Left colon (tissue), 2 donors: Measurements from ENCODE around the gene FNIP2. TPM values are rescaled to one million over a fixed set of nuclear protein-coding genes. Genes with fewer than 3 reads are reported as not detected.

Source experiments
- ATAC-seq: fragments of 200-7000 bp; cut with Tn5 transposase; one replicate; pipeline ENCODE4 v1.9.1; 2020; ENCODE audit warnings: mild to moderate bottlenecking, moderate library complexity
- DNase-seq, 2 donors: peaks; one replicate each; pipeline ENCODE4 v3.0.0-alpha.2; 2020
- intact Hi-C, 2 donors: fragments of 100-400 bp; cut with DNase I in 1 of 2; cut with micrococcal nuclease in 1 of 2; formaldehyde crosslinking; loops; one replicate each; pipeline versions ENCODE4 v1.11.2 to v1.14.0; 2022; cut with DNase I, micrococcal nuclease
- total RNA-seq, 2 donors: library from RNA; stranded (reverse); fragmentation: NEBNext Ultra II Directional; extraction: Animal tissue kit (Norgen Biotek cat#: 25700); gene quantifications; one replicate each; pipeline ENCODE4 v1.2.1, GENCODE V29; 2021
- donor health status: DM: no; HTN: no; CAD: no.
- donor health status: DM: yes; HTN: yes; CAD: no.

FNIP2 gene
- total RNA-seq, 2 donors from 2014 or later: 69.0 TPM

DNA sequence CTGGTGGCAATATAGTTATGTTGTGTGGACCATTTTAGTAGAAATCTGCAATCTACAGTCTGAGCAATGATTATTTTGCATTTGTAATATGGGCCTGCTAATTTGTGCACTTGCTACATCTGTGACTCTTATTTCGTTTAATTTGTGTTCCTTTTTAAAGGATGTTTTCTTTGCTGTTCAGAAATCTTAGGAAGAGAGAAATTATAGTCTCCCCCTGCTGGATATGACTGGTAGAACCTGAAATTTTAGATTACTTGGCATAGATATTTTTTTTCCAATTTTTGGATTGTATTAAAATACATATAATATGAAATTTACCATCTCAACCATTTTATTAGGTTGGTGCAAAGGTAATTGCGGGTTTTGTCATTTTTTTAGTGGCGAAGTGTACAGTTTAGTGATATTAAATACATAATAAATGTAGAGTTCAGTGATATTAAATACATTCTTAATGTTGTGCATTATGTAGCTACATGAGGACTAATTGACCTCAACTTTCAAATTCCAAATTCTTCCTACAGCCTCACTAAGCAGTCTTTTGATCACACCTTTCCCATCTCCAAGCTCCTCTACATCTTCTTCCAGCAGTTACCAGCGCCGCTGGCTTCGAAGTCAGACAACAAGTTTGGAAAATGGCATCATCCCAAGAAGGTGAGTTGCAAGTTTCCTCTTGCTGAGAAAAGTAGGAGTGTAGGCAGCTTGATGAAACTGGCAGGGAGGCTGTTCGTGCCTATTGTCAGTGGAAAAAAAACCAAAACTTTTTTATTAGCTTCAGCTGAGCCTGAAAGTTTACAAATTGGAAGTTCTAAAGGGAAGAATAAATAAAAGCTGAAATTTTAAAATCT lies 82.2 kb downstream of the FNIP2 start:
- intact Hi-C loops: loop anchor here (2.0 to 10.0 kb wide), 3 partner anchors 122 to 324 kb away; partner anchors contain the start of gene PPID (in 1 of the 2)
- ATAC-seq: peak; percentile 42
- DNase-seq: no peak

GRCh38 chr4:158854236-158854635 lies 85.4 kb downstream of the FNIP2 start:
- DNase-seq (no peak), ATAC-seq (no peak)
- intact Hi-C loops: loop anchor here (10.0 kb wide), 2 partner anchors 129 to 321 kb away; partner anchors contain the start of gene PPID (in 1 of the 2)

DNA sequence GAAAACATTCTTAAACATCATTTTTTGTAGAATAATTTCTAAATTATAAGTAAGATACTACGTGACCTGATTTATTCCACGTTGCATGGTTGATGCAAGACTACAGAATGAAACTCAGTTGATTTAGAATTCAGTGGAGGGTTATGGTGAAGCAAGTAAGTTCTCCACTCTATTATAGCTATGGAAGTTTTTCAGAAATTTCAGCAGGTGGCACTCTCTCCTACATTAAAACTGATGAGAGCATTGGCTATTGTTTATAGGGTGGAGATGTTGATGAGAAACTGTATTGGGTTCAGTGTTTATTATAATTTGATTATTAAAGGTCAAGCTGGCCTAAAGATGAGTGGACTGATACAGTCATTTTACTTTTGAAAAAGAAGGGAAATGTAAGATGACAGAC lies 88.0 kb downstream of the FNIP2 start:
- intact Hi-C loops: loop anchor here (5.0 to 10.0 kb wide), 3 partner anchors 132 to 345 kb away; partner anchors contain the start of gene PPID (in 1 of the 2)
- peak; percentile 81 for ATAC-seq
- DNase-seq: no peak

DNA sequence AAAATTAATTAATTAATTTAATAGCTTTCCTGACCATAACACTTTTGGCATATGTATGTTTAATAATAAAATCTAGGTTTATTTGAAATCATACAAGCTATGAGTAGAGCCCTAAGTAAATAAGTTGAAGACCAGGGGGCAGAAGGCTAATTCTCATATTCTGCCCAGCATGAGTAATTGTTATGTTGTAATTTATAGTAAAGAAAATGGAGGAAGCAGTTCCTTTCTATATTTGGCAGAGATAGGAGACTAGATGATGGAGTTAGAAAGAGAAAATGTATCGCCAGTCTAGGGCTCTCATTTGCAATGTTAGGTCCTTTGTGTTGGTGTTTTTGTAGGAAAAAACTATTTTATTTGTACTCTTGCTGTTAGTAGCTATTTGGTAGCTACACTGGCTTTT lies 89.1 kb downstream of the FNIP2 start:
- DNase-seq (no peak), ATAC-seq (no peak)
- intact Hi-C loops: loop anchor here (5.0 to 10.0 kb wide), 3 partner anchors 133 to 344 kb away; partner anchors contain the start of gene PPID (in 1 of the 2)

DNA sequence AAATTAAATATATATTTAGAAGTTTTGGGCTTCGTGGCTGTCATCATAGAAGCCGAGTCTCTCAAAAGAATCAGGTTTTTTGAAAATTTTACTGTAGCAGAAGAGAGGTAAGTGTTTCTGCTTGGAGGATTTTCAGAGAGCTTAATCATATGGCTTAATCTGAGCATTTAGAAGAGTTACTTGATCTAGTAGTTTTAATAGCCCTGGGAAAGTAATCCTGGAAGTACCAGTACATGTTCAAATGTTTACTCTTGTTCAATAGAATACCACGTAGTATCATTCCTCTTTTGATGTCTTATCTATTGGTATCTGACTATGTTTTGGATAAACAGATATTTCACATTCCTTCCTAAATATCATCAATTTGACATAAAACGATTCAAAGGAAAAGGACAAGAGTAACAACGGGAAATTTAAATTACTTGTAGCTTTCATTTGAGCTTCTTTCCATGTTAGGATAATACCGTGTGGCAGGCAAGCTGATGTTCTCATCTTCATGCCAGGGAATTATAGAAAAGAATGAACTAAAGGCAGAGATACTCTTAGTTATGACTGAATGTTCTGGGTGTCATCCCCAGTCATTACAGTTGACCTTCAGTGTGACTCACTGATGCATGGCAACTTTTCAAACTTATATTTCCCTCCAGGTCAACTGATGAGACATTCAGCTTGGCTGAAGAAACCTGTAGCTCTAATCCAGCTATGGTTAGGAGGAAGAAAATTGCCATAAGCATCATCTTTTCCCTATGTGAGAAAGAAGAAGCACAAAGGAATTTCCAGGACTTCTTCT lies 89.8 kb downstream of the FNIP2 start:
- ATAC-seq: no peak
- intact Hi-C loops: loop anchor here (5.0 to 10.0 kb wide), 3 partner anchors 134 to 344 kb away; partner anchors contain the start of gene PPID (in 1 of the 2)
- DNase-seq: no peak

DNA sequence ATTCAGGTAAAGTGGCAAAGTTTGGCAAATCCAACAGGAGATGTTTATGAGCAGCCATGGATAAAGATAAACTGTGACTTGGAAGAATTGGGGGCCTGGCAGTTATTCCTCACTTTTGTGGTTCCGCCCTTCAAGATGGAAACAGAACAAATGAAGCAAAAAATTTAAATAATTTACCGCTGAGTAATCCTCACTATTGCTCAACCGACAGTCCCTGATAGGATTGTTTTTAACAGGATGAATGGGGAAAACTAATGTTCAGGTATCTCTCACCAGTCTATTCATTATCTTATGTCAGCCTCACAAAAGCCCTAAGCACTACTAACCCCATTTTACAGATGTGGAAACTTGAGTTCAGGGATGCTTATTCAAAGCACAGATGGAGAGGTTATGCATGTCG lies 90.8 kb downstream of the FNIP2 start:
- no peak for ATAC-seq
- intact Hi-C loops: loop anchor here (5.0 to 10.0 kb wide), 3 partner anchors 135 to 343 kb away; partner anchors contain the start of gene PPID (in 1 of the 2)
- DNase-seq: no peak

- ATAC-seq: no peak
- DNase-seq: no peak
- intact Hi-C loops: no loop called here
Measured at GRCh38 chr4:158860856-158861255, 92.0 kb downstream of the FNIP2 start.

GRCh38 chr4:158861281-158861680 lies 92.5 kb downstream of the FNIP2 start:
- DNase-seq (no peak), ATAC-seq (no peak)
- intact Hi-C loops: no loop called here

- ATAC-seq: no peak
- intact Hi-C loops: no loop called here
Measured at GRCh38 chr4:158861766-158862165, 92.9 kb downstream of the FNIP2 start.

DNA sequence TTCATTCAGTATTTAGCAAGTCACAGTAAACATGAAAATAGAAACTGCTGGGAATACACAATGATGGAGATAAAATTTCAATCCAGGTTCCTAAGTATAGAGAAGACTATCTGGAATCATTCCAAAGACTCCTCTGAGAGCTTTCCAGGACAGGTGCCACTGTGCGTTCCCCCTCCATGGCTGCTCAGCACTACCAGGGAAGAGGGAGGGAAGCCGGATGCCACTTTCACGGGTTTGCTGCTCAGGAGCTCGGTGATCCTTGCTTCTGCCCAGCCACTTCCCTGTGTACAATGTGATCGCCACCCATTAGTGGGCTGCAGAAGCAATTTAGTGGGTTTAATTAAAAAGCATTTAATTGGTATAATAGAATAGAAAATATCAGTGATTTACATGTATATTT lies 94.5 kb downstream of the FNIP2 start:
- no peak for ATAC-seq
- no peak for DNase-seq
- intact Hi-C loops: no loop called here

More at GRCh38 chr4:158861766-158862165, 92.9 kb downstream of the FNIP2 start:
- no peak for DNase-seq

- intact Hi-C loops: no loop called here
- DNase-seq (no peak), ATAC-seq (no peak)
Measured at GRCh38 chr4:158865520-158866177, 96.8 kb downstream of the FNIP2 start.

DNA sequence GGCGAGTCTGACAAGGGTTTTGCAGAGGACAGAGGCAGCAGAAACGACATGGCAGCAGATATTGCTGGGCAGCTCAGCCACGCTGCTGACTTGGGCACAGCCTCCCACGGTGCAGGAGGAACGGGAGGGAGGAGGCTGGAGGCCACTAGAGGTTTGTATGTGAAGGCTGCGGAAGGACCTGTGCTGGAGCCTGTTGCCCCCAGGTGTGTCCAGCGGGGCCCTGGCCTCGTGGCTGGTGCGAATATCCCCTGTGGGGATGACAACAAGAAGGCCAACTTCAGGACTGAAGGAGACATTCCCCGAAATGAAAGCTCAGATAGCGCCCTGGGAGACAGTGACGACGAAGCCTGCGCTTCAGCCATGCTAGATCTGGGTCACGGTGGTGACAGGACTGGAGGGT lies 100.2 kb downstream of the FNIP2 start:
- intact Hi-C loops: no loop called here
- DNase-seq (no peak), ATAC-seq (no peak)

- ATAC-seq (no peak), DNase-seq (no peak)
- intact Hi-C loops: no loop called here
Measured at GRCh38 chr4:158869761-158870160, 100.9 kb downstream of the FNIP2 start.

GRCh38 chr4:158870282-158870625 lies 101.4 kb downstream of the FNIP2 start:
- ATAC-seq: no peak
- intact Hi-C loops: no loop called here
- DNase-seq: no peak

DNA sequence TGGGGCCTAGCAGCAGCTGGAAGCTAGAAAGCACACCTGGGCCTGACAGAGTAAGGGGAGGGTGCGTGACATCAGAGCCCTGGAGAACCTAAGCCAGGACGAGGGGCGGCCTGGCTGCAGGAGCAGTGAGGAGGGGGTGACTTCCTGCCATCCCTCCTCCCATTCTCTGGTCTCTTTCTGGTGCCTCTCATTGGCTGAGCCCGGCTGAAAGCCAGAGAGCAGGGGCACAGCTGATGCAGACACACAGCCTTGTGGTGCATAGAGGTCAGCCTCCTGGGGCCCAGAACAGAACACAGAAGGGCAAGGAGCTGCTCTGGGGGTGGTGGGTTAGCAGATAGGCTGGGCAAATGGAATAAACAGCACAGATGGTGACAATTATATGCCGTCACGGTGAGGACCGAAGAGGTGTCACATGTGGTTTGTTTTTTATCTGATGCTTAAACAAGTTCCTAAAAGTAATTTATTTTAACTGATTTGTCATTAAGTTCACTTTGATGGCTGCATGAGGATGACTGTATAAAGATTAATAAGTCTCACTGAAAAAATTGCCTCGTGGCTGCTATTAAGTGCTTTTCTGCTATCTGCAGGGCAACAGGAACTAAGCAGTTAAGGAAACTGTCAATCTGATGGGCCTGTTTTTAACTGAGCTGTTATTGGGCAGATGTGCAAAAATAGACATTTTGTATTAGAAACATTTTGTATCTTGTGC lies 102.0 kb downstream of the FNIP2 start:
- ATAC-seq (no peak), DNase-seq (no peak)
- intact Hi-C loops: no loop called here

GRCh38 chr4:158871335-158871724 lies 102.5 kb downstream of the FNIP2 start:
- intact Hi-C loops: no loop called here
- DNase-seq (no peak), ATAC-seq (no peak)

GRCh38 chr4:158873795-158874401 lies 105.1 kb downstream of the FNIP2 start:
- DNase-seq (no peak), ATAC-seq (no peak)
- intact Hi-C loops: no loop called here

- DNase-seq (no peak), ATAC-seq (no peak)
- intact Hi-C loops: no loop called here
Measured at GRCh38 chr4:158875026-158875425, 106.2 kb downstream of the FNIP2 start.
